Testis (tissue), 3 donors: ENCODE results near the gene UNC13B. TPM values are rescaled to one million over a fixed set of nuclear protein-coding genes. Genes with fewer than 3 reads are reported as not detected.

Experiments used
- DNase-seq: peaks from one replicate; pipeline ENCODE4 v3.0.0-alpha.2; 2019
- H3K27ac ChIP-seq, 2 donors: fragments of 200-600 bp; sonication (generic); one replicate each; pipeline ENCODE4 v1.5.1; 2019
- H3K27me3 ChIP-seq: fragments of 200-600 bp; sonication (generic); one replicate; pipeline ENCODE4 v1.5.1; 2019
- H3K36me3 ChIP-seq: fragments of 200-600 bp; sonication (generic); one replicate; pipeline ENCODE4 v1.5.1; 2017; ENCODE audit warnings: low read depth; ENCODE audit errors: missing control alignments
- H3K4me1 ChIP-seq: fragments of 200-600 bp; sonication (generic); one replicate; pipeline ENCODE4 v1.5.1; 2019
- H3K4me3 ChIP-seq, 2 donors: fragments of 200-600 bp; sonication (generic); one replicate each; pipeline ENCODE4 v1.5.1; 2017 to 2019
- H3K9me3 ChIP-seq: fragments of 200-600 bp; sonication (generic); one replicate; pipeline ENCODE4 v1.5.1; 2017
- CTCF ChIP-seq, 3 experiments: fragments of 450-650 bp in 2 of 3; fragments of 200-600 bp in 1 of 3; sonication (generic) in 1 of 3; IDR thresholded peaks; one replicate each; pipeline ENCODE4 v1.5.1; 2016 to 2019; ENCODE audit warnings: antibody characterized with exemption in 3 of 3, mild to moderate bottlenecking in 2 of 3, moderate library complexity in 1 of 3
- POLR2A ChIP-seq: fragments of 450-650 bp; IDR thresholded peaks from one replicate; pipeline ENCODE4 v1.6.1; 2017; ENCODE audit warnings: antibody characterized with exemption, mild to moderate bottlenecking, moderate library complexity
- WGBS, 2 donors: methylation state at CpG; one replicate each; pipeline ENCODE4 v1.1.5; 2018; 5-methylcytosine and 5-hydroxymethylcytosine counted together
- intact Hi-C: fragments of 100-400 bp; cut with DNase I; formaldehyde crosslinking; loops from one replicate; pipeline ENCODE4 v1.15.1; 2023; ENCODE audit warnings: low total_unique reads
- polyA plus RNA-seq: library from polyadenylated mRNA; stranded (reverse); fragments of 350-450 nt; fragmentation: Illumina TruSeq; extraction: RNeasy Lipid Tissue Mini Kit (QIAGEN cat#74804); gene quantifications from one replicate; pipeline ENCODE4 v1.2.3, GENCODE V29; 2014; ENCODE audit warnings: low read depth, low replicate concordance; ENCODE audit not compliant: insufficient read depth
- total RNA-seq, 2 donors: library from RNA; depleted of rRNA; stranded (reverse); fragments of >200 nt; gene quantifications; one replicate each; pipeline ENCODE4 v1.2.3, GENCODE V29; 2016

Gene UNC13B
- total and polyA plus RNA-seq, 3 donors from 2014 or later, result 37.0 to 51.0 (median 40.2) TPM

DNA sequence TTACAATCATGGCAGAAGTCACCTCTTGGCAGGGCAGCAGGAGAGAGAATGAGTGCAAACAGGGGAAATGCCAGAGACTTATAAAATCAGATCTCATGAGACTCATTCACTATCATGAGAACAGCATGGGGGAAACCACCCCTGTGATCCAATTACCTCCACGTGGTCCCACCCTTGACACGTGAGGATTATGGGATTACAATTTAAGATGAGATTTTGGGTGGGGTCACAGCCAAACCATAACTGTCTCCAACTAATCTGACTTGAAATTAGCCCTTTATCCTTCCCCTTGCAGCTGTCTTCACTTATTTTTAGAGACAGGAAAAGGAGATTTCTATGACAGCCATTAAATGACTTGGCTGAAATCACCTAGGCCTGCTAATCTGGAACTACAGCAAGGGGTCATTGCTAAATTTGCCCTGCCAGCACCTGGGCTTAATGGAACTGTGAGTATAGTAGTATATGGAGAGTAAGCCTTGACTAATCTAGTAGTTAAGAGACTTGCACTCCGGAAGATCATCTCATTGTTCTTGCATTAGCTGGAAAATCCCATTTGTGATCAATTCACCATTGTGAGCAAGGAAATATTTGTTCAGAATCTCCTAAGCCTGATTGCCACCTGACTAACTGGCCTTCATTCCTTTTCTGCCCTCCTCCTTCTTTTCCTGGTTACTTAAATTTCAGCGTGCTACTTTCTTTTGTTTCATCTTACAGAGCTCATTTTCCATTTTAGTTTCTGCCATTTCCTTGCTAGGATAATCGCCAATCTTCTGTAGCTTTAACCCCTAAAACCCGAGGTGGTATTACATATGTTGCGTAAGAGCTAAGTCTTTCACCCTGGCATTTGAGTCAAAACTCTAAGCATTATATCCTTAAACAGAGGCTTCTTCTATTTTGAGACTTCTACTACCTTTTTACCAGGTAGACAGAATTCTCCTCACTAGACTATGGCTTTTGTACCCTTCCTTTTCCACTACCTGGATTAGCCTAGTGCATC is 262.8 kb downstream of the UNC13B start:
- WGBS, 2 donors, result 83 to 86% methylated on average over 7 of the region's 7 CpGs
- intact Hi-C loops, result no loop called here
- H3K27ac ChIP-seq, result no peak overlapping the region
- DNase-seq, result no peak
- H3K36me3 ChIP-seq, result no peaks in the 10 kb centered on the region
- no peak for TF ChIP-seq POLR2A
- TF ChIP-seq CTCF (IDR thresholded peaks at IDR 0.05), result no peak
- H3K27me3 ChIP-seq, result no peaks in the 10 kb centered on the region
- H3K4me1 ChIP-seq, result no peaks in the 10 kb centered on the region
- no peaks in the 10 kb centered on the region for H3K9me3 ChIP-seq
- no peak overlapping the region for H3K4me3 ChIP-seq

- DNase-seq, result no peak
- Histone ChIP-seq H3K4me3 (no peak overlapping the region), H3K36me3 (no peaks in the 10 kb centered on the region), H3K27ac (no peak overlapping the region), H3K9me3 (no peaks in the 10 kb centered on the region), H3K4me1 (no peaks in the 10 kb centered on the region), H3K27me3 (no peaks in the 10 kb centered on the region)
- intact Hi-C loops, result no loop called here
- no peak for TF ChIP-seq CTCF (IDR thresholded peaks at IDR 0.05)
- no peak for TF ChIP-seq POLR2A
- 74 to 77% methylated on average over 1 of the region's 1 CpG for WGBS, 2 donors
Observed at GRCh38 chr9:35426627-35427026, 264.8 kb downstream of the UNC13B start.

GRCh38 chr9:35431467-35431866 is 269.7 kb downstream of the UNC13B start:
- no peaks in the 10 kb centered on the region for H3K4me1 ChIP-seq
- H3K36me3 ChIP-seq, result no peaks in the 10 kb centered on the region
- no peak for DNase-seq
- H3K9me3 ChIP-seq, result no peaks in the 10 kb centered on the region
- no peak overlapping the region for H3K4me3 ChIP-seq
- intact Hi-C loops, result no loop called here
- H3K27me3 ChIP-seq, result no peaks in the 10 kb centered on the region
- TF ChIP-seq CTCF (IDR thresholded peaks at IDR 0.05) (no peak), POLR2A (no peak)
- WGBS, 2 donors, result 84 to 93% methylated on average over 1 of the region's 1 CpG
- no peak overlapping the region for H3K27ac ChIP-seq

- DNase-seq, result no peak
- Histone ChIP-seq H3K36me3 (no peaks in the 10 kb centered on the region), H3K4me3 (no peak overlapping the region), H3K27ac (no peak overlapping the region), H3K4me1 (no peaks in the 10 kb centered on the region), H3K9me3 (no peaks in the 10 kb centered on the region), H3K27me3 (no peaks in the 10 kb centered on the region)
- WGBS, 2 donors, result 87 to 89% methylated on average over 2 of the region's 2 CpGs
- intact Hi-C loops, result no loop called here
- TF ChIP-seq CTCF (IDR thresholded peaks at IDR 0.05) (no peak), POLR2A (no peak)
Observed at GRCh38 chr9:35432076-35432475, 270.3 kb downstream of the UNC13B start.
